GM19467 (cell line): ENCODE measurements around the gene RNU6-9.

Source experiments
- ATAC-seq: cut with Tn5 transposase; IDR thresholded peaks from one replicate; pipeline ENCODE4 v1.9.1; 2021; ENCODE audit warnings: mild to moderate bottlenecking, moderate library complexity; ENCODE audit not compliant: unreplicated experiment

RNU6-9 gene

DNA sequence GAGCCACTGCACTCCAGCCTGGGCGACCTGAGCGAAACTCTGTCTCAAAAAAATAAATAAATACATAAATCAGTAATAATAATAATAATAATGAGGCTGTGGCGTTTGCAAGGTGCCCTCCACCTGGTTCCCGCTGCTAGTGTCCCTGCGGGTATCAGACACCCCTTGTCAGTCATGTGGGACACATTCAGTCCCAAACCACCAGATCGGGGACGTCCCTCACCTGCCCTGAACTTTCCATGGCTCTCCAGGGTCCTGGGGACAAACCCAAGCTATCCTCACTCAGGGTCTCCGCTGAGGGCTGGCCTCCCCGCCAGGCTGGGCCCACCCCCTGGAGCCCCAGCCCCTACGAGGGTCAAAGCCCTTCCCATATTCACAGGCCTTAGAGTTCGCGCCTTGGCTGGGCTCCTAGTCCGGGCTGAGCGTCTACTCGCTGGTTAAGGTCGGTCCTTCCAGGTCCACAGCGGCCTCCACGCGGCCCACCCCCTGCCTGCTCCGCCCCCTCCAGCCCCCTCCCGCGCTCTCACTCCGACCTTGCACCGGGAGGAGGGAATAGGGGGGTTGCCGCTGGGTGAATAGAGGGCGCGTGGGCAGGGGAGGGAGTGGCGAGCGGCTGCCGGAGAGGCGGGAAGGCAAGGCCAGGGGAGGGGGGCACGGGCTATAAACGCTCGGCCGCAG lies 23.5 kb downstream of the RNU6-9 start:
- ATAC-seq: no peak

DNA sequence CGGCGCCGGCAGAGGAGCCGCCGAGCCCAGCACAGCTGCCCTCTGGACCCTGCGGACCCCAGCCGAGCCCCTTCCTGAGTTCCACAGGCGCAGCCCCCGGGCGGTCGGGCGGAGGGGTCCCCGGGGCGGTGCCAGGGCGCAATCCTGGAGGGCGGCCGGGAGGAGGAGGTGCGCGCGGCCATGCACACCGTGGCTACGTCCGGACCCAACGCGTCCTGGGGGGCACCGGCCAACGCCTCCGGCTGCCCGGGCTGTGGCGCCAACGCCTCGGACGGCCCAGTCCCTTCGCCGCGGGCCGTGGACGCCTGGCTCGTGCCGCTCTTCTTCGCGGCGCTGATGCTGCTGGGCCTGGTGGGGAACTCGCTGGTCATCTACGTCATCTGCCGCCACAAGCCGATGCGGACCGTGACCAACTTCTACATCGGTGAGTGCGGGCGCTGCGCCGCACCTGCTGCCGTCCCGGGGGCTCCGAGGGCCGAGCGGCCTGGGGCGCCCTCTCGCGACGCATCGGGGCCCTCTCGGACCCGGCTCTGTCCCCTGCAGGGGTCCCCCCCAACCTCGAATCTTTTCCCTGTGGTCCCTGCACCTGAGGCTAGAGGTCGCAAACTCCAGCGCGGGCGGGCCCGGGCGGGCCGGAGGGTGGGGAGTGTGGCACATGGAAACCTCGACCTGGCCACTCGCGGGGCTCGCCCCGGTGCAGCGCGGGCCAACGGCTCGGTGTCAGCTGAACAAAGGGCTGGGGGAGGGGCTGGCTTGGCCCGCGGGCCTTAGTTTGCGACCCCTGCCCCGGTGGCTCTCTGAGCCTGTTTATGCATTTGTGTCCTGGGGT lies 24.3 kb downstream of the RNU6-9 start, which contains the start of gene KISS1R:
Gene KISS1R, plus strand, starts transcription at position 11 of the 829 bp plus-strand sequence. Its CDS starts 170 bp downstream, at position 181.
- ATAC-seq: no peak

DNA sequence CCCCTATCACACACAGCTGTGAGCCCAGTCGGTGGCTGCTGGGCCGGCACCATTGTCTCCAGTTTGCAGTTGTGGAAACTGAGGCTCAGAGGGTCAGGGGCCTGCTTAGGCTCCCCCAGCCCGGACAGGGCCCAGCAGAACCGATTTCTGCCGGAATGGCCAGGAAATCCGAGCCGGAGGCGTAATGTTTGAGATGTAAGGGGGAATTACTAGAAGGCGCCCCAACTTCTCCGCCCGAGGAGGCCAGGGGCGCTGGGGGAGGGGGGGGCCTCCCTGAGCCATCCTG lies 24.8 kb downstream of the RNU6-9 start:
- no peak for ATAC-seq

DNA sequence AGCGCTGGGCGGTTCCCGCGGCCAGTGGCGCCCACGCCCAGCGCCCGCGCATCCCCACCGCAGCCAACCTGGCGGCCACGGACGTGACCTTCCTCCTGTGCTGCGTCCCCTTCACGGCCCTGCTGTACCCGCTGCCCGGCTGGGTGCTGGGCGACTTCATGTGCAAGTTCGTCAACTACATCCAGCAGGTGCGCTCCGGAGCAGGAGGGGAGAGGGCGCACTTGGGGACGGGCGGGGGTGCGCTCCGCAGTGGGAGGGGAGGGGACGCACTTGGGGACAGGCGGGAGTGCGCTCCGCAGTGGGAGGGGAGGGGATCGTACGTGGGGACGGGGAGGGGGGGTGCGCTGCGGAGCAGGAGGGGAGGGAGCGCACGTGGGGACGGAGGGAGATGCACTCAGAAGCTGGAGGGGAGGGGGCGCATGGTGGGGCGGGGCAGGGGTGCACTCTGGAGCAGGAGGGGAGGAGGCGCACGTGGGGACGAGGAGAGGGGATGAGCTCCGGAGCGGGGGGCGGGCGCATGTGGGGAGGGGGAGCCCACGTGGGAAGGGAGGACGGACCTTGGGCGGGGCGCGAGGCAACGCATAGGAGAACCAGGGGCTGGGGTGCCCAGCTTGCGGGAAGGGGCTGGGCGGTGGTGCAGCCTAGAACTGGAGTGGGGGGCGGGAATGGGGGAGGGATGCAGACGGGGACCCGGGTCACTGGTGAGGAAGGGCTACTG lies 25.4 kb downstream of the RNU6-9 start:
- ATAC-seq: no peak

DNA sequence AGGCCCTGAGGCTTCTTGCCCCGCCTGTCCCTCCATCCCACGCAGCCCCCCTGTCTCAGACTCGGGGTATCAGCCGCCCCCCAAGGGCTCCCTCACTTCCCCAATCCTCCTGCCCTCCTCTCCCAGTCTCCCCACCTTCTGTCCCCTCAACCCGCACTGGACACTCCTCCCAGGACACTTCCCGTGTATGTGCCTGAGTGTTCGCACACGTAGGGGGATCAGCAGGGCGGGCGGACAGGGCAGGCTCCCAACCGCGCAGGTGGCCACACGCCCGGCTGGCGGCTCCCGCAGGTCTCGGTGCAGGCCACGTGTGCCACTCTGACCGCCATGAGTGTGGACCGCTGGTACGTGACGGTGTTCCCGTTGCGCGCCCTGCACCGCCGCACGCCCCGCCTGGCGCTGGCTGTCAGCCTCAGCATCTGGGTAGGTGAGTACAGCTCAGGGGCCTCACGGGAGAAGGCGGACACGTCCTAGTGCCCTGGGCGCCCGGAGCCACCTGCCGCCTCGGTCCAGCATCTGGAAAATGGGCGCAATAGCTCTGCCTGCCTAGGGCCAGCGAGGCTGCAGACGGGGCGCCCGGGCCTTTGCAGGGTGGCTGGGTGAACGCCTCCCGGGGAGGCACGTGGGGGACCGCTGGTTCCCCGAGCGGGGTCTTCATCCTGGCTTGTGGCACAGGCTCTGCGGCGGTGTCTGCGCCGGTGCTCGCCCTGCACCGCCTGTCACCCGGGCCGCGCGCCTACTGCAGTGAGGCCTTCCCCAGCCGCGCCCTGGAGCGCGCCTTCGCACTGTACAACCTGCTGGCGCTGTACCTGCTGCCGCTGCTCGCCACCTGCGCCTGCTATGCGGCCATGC lies 26.1 kb downstream of the RNU6-9 start:
- no peak for ATAC-seq

DNA sequence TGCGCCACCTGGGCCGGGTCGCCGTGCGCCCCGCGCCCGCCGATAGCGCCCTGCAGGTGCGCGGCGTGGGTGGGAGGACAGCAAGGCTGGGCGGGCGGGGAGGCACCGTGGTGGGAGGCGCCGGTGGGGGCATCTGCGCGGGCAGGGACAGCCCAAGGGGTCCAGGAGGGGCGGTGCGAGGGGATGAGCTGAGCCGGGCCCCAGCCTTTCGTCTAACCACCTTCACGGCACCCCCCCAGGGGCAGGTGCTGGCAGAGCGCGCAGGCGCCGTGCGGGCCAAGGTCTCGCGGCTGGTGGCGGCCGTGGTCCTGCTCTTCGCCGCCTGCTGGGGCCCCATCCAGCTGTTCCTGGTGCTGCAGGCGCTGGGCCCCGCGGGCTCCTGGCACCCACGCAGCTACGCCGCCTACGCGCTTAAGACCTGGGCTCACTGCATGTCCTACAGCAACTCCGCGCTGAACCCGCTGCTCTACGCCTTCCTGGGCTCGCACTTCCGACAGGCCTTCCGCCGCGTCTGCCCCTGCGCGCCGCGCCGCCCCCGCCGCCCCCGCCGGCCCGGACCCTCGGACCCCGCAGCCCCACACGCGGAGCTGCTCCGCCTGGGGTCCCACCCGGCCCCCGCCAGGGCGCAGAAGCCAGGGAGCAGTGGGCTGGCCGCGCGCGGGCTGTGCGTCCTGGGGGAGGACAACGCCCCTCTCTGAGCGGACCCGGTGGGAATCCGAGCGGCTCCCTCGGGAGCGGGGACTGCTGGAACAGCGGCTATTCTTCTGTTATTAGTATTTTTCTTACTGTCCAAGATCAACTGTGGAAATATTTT lies 27.0 kb downstream of the RNU6-9 start:
- no peak for ATAC-seq

DNA sequence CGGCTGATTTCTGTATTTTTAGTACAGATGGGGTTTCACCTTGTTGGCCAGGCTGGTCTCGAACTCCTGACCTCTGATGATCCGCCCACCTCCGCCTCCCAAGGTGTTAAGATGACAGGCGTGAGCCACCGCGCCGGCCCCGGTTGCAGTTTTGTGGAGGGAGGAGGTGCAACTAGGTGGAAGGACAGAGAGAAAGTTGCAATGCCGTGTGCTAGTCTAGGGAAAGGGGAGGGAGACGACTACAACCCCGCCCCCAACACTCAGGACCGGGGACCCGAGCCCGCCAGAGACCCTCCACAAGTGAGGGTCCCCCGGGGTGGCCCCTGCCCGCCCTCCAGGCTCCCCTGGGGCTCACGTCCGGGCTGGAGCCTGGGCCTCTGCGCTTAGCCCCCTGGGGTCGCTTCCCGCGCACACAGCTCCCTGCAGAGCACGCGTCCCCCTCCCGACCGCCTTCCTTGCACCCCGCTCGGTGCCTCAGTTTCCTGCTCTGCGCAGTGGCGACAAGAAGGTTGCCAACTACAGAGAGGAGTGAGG lies 31.3 kb downstream of the RNU6-9 start:
- ATAC-seq: no peak

DNA sequence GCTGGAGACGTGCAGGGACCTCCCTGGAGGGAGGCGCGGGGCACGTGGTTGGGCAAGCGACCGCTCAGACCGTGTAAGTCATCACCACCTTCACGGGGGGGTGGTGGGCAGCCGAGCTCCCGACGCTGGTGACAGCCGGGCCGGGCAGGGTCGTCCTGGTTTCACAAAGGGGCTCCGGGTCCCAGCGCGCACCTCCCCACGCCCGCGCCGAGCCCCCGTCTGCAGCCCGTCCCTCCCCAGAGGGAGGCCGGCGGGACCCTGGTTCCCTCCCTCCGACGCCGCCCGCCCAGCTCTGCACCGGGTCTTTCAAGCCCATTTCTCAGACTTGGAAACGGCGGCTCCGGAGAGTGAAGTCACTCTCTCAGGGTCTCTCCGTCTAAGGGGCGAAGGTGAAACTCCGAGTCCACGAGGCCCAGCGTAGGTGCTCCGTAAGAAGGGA lies 31.8 kb downstream of the RNU6-9 start:
- no peak for ATAC-seq

DNA sequence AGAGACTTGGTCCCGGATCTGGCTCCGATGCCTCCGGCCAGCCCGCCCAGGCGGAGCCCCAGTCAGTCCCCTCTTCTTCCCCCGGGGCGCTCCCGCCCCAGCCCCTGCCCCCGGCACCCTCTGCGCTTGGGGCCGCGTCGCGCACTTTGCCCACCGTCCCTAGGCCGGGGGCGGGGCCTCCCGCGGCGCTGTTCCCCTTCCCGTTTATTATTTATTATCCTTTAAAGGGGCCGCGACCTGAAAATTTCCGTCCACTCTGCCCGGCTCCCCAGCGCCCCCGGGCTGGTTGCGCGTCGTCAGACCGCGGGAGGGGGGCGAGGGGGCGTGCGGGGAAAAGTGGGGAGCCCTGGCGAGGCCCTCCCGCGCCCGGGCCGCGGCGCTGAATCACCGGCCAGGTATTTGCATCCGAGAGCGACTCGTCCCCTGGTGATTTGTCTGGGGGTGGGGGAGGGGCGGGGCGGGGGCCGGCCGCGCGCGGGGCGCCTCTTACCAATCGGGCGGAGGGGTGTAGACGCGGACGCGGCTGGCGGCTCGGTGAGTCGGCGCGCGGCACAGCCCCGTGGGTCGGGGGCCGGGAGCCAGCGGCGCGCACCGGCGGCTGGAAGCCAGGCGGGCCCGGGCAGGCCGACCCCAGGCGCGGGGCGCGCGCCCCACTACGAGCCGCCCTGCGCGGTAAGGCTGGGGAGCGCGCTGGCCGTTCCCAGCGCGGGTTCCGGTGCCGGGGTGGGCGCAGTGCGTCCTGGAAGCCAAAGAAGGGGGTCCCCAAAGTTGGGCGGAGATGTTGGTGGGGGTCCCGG lies 32.4 kb downstream of the RNU6-9 start, which contains the start of gene ARID3A:
Gene ARID3A, plus strand, starts transcription at position 510 of the 797 bp plus-strand sequence. CDS start 3,494 bp downstream, outside the sequence.
- no peak for ATAC-seq

DNA sequence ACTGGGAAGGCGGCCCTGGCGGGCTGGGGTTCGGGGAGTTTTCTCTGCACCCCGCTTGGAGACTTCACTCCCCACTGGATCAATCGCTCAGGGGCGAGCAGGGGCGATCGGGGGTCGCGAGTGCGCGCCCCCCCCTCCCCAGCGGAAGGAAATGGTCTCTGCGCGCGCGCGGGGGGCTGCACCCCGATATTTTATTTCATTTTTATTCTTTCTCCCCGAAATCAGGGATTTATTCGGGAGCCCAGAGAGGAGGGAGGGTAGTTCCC lies 33.0 kb downstream of the RNU6-9 start:
- ATAC-seq: no peak

DNA sequence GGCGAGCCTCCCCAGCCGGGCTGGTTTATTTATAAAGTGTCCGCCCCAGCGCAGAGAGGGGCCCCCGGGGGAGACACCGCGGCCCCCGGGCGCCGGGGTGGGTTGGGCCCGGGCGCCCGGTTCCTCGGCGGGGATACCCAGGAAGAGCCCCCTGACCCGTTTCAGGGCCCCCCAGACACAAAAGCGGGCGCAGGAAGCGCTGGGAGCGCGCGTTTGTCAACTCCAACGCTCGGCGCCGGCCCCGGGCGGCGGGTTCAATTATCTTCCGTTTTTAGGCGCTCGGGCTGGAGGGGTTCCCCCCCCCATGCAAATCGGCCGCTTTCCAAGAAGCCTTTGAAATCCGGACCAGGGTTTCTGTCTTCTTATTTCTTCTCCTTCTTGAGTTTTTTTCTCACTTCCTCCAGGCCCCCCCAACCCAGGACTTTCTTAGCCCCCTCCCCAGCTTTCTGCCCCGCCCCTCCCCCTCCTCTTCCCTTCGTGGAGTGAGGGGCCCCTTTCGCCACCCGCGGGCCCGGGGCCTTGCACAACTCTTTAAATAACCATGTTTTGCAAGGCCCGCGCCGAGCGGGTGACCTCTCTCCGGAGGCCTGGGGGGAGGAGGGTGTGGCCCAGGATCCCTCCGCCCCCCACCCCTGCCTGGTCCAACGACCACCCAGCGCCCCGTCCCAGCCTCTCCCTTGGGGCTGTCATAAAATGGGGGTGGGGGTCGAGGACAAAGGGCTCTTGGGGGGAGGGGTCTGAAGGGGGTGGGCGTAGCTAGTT lies 33.5 kb downstream of the RNU6-9 start:
- ATAC-seq: no peak

DNA sequence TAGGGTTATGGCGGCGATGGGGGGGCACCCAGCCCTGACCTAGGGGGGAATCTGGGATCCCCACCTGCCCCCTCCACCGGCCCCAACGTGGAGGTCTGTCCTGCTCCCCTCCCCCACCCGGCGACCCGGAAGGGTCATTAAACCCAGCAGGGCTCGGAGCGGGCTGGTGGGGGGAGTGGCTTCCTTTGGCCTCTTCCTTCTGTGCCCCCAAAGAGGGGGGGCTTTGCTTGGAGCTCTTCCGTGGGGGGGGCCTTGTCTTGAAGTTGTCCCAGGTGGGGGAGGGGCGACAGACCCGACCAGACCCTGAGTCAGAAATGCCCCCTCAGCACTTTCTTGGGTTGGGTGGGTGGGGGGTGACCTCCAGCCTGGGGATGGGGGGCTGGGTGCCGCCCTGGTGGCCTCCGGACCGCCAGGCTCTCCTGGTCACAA lies 34.1 kb downstream of the RNU6-9 start:
- ATAC-seq: no peak

DNA sequence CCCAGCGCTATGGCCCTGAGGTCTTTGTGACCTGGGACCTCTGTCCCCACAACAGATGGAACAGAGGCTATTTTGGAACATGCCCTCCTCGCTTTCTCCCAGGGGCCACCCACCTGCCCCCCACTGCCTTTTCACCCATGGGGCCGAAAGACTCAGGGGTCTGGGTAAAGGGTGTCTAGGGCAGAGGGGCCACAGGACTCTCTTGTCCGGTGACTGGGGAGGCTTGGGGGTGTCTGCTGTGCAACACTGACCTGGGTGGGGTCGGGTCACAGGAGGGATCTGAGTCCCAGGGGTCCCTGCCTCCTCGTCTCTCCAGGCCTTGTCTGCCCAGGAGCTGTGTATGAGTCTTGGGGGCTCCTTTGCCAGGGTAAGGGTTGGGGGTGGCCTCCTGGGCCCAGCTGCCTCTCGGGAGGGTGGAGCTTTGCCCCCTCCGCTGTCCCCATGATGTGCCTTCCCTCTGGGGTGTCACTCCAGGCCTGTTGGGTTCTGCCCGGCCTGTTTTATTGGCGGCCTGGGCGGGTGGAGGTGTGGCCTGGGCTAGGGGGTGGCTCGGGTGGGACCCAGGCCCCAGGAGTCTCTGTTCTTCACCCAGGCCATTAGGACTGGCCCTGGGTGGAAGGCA lies 34.6 kb downstream of the RNU6-9 start:
- no peak for ATAC-seq

DNA sequence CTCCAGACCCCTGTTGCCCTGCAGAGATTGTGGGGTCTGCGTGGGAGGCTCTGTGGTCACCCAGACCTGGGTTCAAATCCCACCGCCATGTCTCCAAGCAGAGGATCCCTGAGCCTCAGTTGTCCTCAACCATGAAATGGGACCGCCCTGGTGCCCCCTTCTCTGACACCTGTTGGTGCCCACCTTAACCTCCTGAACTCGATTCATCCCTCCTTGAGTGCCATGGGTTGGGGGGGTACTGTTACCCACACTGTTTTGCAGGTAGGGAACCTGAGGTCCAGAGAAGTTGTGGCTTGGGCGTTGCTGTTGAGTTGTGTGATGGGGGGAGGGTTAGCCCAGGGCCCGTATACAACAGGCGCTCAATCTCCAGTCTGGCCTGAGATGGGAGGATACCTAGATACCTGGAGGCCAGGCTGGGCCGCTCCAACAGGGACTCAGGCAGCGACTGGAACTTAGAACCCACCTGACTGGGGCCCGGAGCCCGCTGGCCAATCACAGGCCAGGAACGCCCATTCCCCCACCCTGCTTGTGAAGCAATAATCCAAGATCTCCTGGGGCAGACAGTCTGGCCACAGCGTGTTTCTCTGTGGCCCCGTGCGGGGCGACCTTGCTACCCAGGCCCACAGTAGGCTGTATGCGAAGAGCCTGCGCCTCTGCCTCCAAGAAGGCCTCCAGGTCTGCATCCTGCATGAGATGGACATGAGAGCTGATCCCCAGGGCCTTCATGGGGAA lies 35.4 kb downstream of the RNU6-9 start:
- no peak for ATAC-seq

DNA sequence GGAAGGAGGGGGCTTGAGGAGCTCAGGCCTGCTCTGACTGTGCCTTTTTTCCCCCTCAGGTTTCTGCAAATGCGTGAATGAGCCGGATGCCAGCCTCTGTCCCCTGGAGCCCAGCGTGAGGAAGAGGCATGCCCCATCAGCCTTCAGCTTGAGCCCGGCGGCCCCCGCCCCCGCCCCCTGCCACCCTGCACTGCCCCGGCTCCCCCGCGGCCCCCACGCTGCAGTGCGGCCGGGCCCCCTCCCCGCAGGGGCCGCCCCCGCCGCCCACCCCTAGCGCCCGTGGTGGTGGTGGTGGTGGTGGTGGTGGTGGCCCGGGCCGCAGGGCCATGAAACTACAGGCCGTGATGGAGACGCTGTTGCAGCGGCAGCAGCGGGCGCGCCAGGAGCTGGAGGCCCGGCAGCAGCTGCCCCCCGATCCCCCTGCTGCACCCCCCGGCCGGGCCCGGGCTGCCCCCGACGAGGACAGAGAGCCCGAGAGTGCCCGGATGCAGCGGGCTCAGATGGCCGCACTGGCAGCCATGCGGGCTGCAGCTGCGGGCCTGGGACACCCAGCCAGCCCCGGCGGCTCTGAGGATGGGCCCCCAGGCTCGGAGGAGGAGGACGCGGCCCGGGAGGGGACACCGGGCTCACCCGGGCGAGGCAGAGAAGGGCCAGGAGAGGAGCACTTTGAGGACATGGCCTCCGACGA lies 36.1 kb downstream of the RNU6-9 start:
- ATAC-seq: no peak

DNA sequence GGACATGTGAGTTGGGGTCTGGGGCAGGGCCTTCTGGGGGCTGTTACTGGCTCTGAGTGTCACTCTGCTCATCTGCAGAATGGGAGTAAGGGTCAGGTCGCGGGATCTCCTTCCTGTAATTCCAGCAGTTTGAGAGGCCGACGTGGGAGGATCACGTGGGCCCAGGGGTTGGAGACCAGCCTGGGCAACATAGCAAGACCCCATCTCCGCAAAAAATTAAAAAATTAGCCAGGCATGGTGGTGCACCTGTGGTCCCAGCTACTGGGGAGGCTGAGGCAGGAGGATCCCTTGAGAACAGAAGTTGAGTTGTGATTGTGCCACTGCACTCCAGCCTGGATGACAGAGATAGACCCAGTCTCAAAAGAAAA lies 36.6 kb downstream of the RNU6-9 start:
- ATAC-seq: no peak
